Tracheal epithelial cell (primary cell): ENCODE data around the gene VANGL2. TPM values are rescaled to one million over a fixed set of nuclear protein-coding genes. Genes with fewer than 3 reads are reported as not detected.

ENCODE experiments used
- total RNA-seq: library from RNA; depleted of rRNA; stranded (reverse); fragments of >200 nt; gene quantifications from 2 replicates; pipeline ENCODE4 v1.2.1, GENCODE V29; 2014

The VANGL2 gene
- total RNA-seq: 6.6 and 8.4 TPM in 2 replicates

GRCh38 chr1:160400223-160400645 lies at the start of gene VANGL2:
Gene VANGL2 (plus strand): TSS chr1:160400564. CDS start chr1:160415838, 15,274 bp downstream.

GRCh38 chr1:160366731-160367515 lies 33.4 kb upstream of the VANGL2 start, which contains the start of gene NHLH1:
Gene NHLH1 (plus strand): TSS chr1:160367071. CDS start chr1:160370732, 3,661 bp downstream.

Other genes starting within 250 kb of the VANGL2 start
- gene ATP1A4, start 249.0 kb upstream of the VANGL2 start, total RNA-seq: not detected in 2 replicates
- not detected in 2 replicates for gene CASQ1, start 210.0 kb upstream of the VANGL2 start, total RNA-seq
- 33.9 and 57.8 TPM in 2 replicates for gene PEA15, start 195.2 kb upstream of the VANGL2 start, total RNA-seq
- gene DCAF8, start 138.0 kb upstream of the VANGL2 start, total RNA-seq: 38.6 and 39.0 TPM in 2 replicates
- gene PEX19, start 115.4 kb upstream of the VANGL2 start, total RNA-seq: 29.2 and 44.3 TPM in 2 replicates
- gene COPA, start 57.3 kb upstream of the VANGL2 start, total RNA-seq: 87.0 and 170 TPM in 2 replicates
- gene NCSTN, start 57.2 kb upstream of the VANGL2 start, total RNA-seq: 62.4 and 93.0 TPM in 2 replicates
- gene NHLH1, start 33.5 kb upstream of the VANGL2 start, total RNA-seq: not detected in 2 replicates
- not detected in 2 replicates for gene SLAMF6, start 122.7 kb downstream of the VANGL2 start, total RNA-seq
- not detected in 2 replicates for gene CD84, start 178.9 kb downstream of the VANGL2 start, total RNA-seq
- not detected in 2 replicates for gene SLAMF1, start 246.5 kb downstream of the VANGL2 start, total RNA-seq